ENCODE results near the gene RET. TPM values are rescaled to one million over a fixed set of nuclear protein-coding genes. Genes with fewer than 3 reads are reported as not detected.
A peak's percentile ranks its signal among the peaks of the same experiment; 100 is the strongest.

Gene RET
- total RNA-seq, 3 donors from 2014 or later (not counting 1 experiment from before 2014, with no cell fraction given) = 0.16 TPM; not detected in 2

- Histone ChIP-seq H3K9me3 (ENCODE audit: control insufficient read depth, insufficient read depth, low read length) (no peaks in the 10 kb centered on the region), H3K4me3 (ENCODE audit: low read length) (no peak overlapping the region), H3K27ac (ENCODE audit: low read length) (no peak overlapping the region), H3K27me3 (ENCODE audit: control insufficient read depth, insufficient read depth, low read length) (no peaks in the 10 kb centered on the region), H3K4me1 (ENCODE audit: control insufficient read depth, insufficient read depth, low read length) (peaks cover 55% of the 10 kb centered on the region), H3K36me3 (ENCODE audit: control insufficient read depth, insufficient read depth, low read length) (no peaks in the 10 kb centered on the region)
- ATAC-seq (no peak), DNase-seq (no peak)
- no peaks in the 10 kb centered on the region for H3K36me3 Mint-ChIP-seq
- whole genome bisulfite sequencing (ENCODE audit: insufficient coverage) = 98% methylated on average over 7 of the region's 8 CpGs
- intact Hi-C loops (cut with micrococcal nuclease) = loop anchor here (5.0 kb wide), 1 partner anchor 37 kb away; no protein-coding TSS in a partner anchor
- H3K9me3 Mint-ChIP-seq = no peaks in the 10 kb centered on the region
- H3K27ac Mint-ChIP-seq = no peak overlapping the region
- no peaks in the 10 kb centered on the region for H3K27me3 Mint-ChIP-seq (ENCODE audit: low read depth in 2 of 2)
- H3K4me1 Mint-ChIP-seq = peaks cover 53% of the 10 kb centered on the region in 2 donors
- H3K4me3 Mint-ChIP-seq = no peak overlapping the region
- TF ChIP-seq, protein P1, sequence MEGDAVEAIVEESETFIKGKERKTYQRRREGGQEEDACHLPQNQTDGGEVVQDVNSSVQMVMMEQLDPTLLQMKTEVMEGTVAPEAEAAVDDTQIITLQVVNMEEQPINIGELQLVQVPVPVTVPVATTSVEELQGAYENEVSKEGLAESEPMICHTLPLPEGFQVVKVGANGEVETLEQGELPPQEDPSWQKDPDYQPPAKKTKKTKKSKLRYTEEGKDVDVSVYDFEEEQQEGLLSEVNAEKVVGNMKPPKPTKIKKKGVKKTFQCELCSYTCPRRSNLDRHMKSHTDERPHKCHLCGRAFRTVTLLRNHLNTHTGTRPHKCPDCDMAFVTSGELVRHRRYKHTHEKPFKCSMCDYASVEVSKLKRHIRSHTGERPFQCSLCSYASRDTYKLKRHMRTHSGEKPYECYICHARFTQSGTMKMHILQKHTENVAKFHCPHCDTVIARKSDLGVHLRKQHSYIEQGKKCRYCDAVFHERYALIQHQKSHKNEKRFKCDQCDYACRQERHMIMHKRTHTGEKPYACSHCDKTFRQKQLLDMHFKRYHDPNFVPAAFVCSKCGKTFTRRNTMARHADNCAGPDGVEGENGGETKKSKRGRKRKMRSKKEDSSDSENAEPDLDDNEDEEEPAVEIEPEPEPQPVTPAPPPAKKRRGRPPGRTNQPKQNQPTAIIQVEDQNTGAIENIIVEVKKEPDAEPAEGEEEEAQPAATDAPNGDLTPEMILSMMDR (IDR thresholded peaks at IDR 0.05) = no peak
These were observed 48.5 kb downstream of the RET start for GRCh38 chr10:43125274-43125845.

DNA sequence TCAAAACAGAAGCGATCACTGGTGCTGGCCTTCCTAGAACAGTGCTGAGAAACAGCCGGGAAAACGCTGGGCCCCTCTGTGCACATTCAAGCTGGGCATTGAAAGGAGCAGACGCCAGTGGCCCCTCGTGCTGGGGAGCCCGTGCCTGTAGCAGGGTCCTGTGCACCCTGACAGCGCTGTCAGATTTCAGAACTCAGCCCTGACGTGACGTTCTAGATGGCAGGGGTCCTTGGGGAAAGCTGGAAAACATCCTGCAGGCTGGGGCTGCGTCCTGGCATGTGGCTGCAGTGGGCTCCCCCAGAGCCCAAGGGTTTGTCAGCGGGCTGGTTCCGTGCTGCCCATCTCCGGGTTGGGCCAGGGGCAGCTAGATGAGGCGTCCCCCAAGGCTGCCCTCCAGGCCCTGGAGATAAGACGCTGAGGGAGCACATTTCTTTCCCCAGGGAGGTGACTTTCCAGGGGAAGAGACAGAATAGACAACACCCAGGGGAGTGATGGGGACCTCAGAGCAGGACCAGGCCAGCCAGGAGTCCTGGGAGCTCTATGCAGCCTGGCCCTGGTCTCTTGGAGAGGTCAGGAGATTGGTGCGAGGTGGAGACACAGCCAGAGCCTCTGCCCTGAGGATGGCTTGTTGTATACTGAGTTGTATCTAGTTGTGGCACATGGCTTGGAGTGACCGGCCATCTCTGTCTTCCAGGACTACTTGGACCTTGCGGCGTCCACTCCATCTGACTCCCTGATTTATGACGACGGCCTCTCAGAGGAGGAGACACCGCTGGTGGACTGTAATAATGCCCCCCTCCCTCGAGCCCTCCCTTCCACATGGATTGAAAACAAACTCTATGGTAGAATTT is 49.2 kb downstream of the RET start:
- H3K4me1 Mint-ChIP-seq = peaks cover 45% of the 10 kb centered on the region in 2 donors
- intact Hi-C loops (cut with micrococcal nuclease) = loop anchor here (5.0 kb wide), 1 partner anchor 36 kb away; no protein-coding TSS in a partner anchor

DNA sequence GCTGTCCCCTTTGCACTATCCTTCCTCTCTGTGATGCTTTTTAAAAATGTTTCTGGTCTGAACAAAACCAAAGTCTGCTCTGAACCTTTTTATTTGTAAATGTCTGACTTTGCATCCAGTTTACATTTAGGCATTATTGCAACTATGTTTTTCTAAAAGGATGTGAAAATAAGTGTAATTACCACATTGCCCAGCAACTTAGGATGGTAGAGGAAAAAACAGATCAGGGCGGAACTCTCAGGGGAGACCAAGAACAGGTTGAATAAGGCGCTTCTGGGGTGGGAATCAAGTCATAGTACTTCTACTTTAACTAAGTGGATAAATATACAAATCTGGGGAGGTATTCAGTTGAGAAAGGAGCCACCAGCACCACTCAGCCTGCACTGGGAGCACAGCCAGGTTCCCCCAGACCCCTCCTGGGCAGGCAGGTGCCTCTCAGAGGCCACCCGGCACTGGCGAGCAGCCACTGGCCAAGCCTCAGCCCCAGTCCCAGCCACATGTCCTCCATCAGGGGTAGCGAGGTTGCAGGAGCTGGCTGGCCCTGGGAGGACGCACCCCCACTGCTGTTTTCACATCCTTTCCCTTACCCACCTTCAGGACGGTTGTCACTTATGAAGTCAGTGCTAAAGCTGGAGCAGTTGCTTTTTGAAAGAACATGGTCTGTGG is 50.0 kb downstream of the RET start:
- Mint-ChIP-seq H3K4me3 (peak overlapping the region; percentile 65), H3K27me3 (ENCODE audit: low read depth in 2 of 2) (no peaks in the 10 kb centered on the region), H3K27ac (peak overlapping the region; percentile 74 to 93), H3K9me3 (no peaks in the 10 kb centered on the region), H3K36me3 (no peaks in the 10 kb centered on the region), H3K4me1 (peaks cover 37 to 43% of the 10 kb centered on the region in 2 donors)
- Histone ChIP-seq H3K4me1 (ENCODE audit: control insufficient read depth, insufficient read depth, low read length) (peaks cover 40% of the 10 kb centered on the region), H3K36me3 (ENCODE audit: control insufficient read depth, insufficient read depth, low read length) (no peaks in the 10 kb centered on the region), H3K9me3 (ENCODE audit: control insufficient read depth, insufficient read depth, low read length) (no peaks in the 10 kb centered on the region), H3K27me3 (ENCODE audit: control insufficient read depth, insufficient read depth, low read length) (no peaks in the 10 kb centered on the region), H3K4me3 (ENCODE audit: low read length) (no peak overlapping the region), H3K27ac (ENCODE audit: low read length) (peak overlapping the region; percentile 48)
- ATAC-seq (no peak), DNase-seq (no peak)
- WGBS (ENCODE audit: insufficient coverage) = 31% methylated on average over 5 of the region's 7 CpGs
- TF ChIP-seq, protein P1 (IDR thresholded peaks at IDR 0.05) = no peak
- intact Hi-C loops (cut with micrococcal nuclease) = loop anchor here (5.0 kb wide), 1 partner anchor 35 kb away; no protein-coding TSS in a partner anchor

More for the DNA sequence above, 49.2 kb downstream of the RET start:
- no peak for DNase-seq
- H3K27me3 Mint-ChIP-seq (ENCODE audit: low read depth in 2 of 2) = no peaks in the 10 kb centered on the region
- no peaks in the 10 kb centered on the region for H3K36me3 Mint-ChIP-seq
- Histone ChIP-seq H3K4me1 (ENCODE audit: control insufficient read depth, insufficient read depth, low read length) (peaks cover 48% of the 10 kb centered on the region), H3K9me3 (ENCODE audit: control insufficient read depth, insufficient read depth, low read length) (no peaks in the 10 kb centered on the region), H3K27ac (ENCODE audit: low read length) (no peak overlapping the region), H3K27me3 (ENCODE audit: control insufficient read depth, insufficient read depth, low read length) (no peaks in the 10 kb centered on the region), H3K4me3 (ENCODE audit: low read length) (no peak overlapping the region), H3K36me3 (ENCODE audit: control insufficient read depth, insufficient read depth, low read length) (no peaks in the 10 kb centered on the region)
- WGBS (ENCODE audit: insufficient coverage) = 94% methylated on average over 23 of the region's 23 CpGs
- no peak for ATAC-seq
- no peaks in the 10 kb centered on the region for H3K9me3 Mint-ChIP-seq
- TF ChIP-seq, protein P1 (IDR thresholded peaks at IDR 0.05) = no peak
- peak overlapping the region; percentile 65 for H3K4me3 Mint-ChIP-seq
- H3K27ac Mint-ChIP-seq = peak overlapping the region; percentile 74 to 93
